ENCODE data around the gene LRP5.

Gene LRP5

GRCh38 chr11:68349461-68350249, 37.3 kb downstream of the LRP5 start:
- no peak for DNase-seq

GRCh38 chr11:68350759-68351449, 38.5 kb downstream of the LRP5 start:
- no peak for DNase-seq

- no peak for DNase-seq
Observed at GRCh38 chr11:68351450-68352275, 39.3 kb downstream of the LRP5 start.

GRCh38 chr11:68352591-68352990, 40.2 kb downstream of the LRP5 start:
- DNase-seq = no peak

GRCh38 chr11:68353118-68353517, 40.7 kb downstream of the LRP5 start:
- DNase-seq = no peak

- no peak for DNase-seq
Observed at GRCh38 chr11:68353669-68354068, 41.3 kb downstream of the LRP5 start.

GRCh38 chr11:68354148-68354872, 41.9 kb downstream of the LRP5 start:
- no peak for DNase-seq

- no peak for DNase-seq
Observed at GRCh38 chr11:68355471-68355870, 43.1 kb downstream of the LRP5 start.

- DNase-seq = no peak
Observed at GRCh38 chr11:68357568-68357967, 45.2 kb downstream of the LRP5 start.

- DNase-seq = no peak
Observed at GRCh38 chr11:68358416-68358815, 46.0 kb downstream of the LRP5 start.

- DNase-seq = no peak
Observed at GRCh38 chr11:68361702-68362101, 49.3 kb downstream of the LRP5 start.

GRCh38 chr11:68362801-68363379, 50.5 kb downstream of the LRP5 start:
- DNase-seq = no peak

GRCh38 chr11:68363776-68364175, 51.4 kb downstream of the LRP5 start:
- no peak for DNase-seq

GRCh38 chr11:68364581-68364980, 52.2 kb downstream of the LRP5 start:
- DNase-seq = no peak

- no peak for DNase-seq
Observed at GRCh38 chr11:68365943-68366435, 53.6 kb downstream of the LRP5 start.

GRCh38 chr11:68367252-68367651, 54.9 kb downstream of the LRP5 start:
- no peak for DNase-seq

GRCh38 chr11:68369756-68370155, 57.4 kb downstream of the LRP5 start:
- no peak for DNase-seq

GRCh38 chr11:68370211-68371111, 58.1 kb downstream of the LRP5 start:
- no peak for DNase-seq

- no peak for DNase-seq
Observed at GRCh38 chr11:68371171-68372041, 59.0 kb downstream of the LRP5 start.

GRCh38 chr11:68372114-68372513, 59.7 kb downstream of the LRP5 start:
- DNase-seq = no peak

All from activated CD4-positive, alpha-beta T cell treated with anti-CD3 and anti-CD28 coated beads for 48 hours (primary cell).